ENCODE results near the gene DUSP19.
A peak's percentile ranks its signal among the peaks of the same experiment; 100 is the strongest.

DNA sequence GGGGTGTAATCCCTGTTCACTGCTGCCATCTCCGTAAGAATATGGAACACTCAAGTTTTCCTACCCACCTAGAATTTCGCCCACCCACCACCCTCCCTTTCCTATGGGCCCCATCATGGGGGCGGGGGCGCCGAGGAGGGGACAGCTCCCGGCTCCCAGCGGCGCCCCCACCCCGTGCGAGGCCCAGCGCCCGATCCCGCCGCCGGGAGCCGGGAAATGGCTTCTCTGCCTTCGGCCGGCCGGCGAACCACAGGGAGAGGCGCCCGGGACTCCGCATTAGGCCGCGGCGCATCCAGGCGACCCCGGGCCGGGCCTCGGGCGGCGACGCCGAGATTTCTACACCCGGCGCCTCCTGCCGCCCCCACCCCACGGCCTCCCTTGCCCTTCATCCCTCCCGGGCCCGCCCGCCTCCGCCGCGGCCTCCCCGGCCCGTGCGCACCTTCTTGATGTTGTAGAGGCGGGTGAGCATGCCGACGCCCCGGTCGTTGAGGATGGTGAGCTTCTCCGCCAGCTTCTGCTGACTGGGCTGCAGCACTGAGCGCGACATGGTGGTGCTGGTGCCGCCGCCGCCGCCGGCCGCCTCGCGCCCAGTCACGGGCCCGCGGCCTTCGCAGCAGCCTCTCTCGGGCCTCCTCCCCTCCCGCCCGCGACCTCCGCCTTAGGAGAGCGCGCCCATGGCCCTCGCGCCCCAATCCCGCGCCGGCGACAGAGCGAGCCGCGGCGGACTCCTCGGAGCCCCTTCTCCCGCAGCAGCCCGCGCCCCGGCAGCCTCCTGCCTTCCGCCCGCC, 40.8 kb upstream of the DUSP19 start:
- TF ChIP-seq, protein P1, sequence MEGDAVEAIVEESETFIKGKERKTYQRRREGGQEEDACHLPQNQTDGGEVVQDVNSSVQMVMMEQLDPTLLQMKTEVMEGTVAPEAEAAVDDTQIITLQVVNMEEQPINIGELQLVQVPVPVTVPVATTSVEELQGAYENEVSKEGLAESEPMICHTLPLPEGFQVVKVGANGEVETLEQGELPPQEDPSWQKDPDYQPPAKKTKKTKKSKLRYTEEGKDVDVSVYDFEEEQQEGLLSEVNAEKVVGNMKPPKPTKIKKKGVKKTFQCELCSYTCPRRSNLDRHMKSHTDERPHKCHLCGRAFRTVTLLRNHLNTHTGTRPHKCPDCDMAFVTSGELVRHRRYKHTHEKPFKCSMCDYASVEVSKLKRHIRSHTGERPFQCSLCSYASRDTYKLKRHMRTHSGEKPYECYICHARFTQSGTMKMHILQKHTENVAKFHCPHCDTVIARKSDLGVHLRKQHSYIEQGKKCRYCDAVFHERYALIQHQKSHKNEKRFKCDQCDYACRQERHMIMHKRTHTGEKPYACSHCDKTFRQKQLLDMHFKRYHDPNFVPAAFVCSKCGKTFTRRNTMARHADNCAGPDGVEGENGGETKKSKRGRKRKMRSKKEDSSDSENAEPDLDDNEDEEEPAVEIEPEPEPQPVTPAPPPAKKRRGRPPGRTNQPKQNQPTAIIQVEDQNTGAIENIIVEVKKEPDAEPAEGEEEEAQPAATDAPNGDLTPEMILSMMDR (conservative IDR thresholded peaks at IDR 0.05; ENCODE audit: low read depth, low read length): no peak
- TF ChIP-seq MXI1 (IDR thresholded peaks at IDR 0.05; ENCODE audit: borderline replicate concordance, low read depth, low read length) (no peak), RAD21 (IDR thresholded peaks at IDR 0.05; ENCODE audit: low read length) (no peak), POLR2A (IDR thresholded peaks at IDR 0.05; ENCODE audit: low read depth, low read length) (peak; percentile 47; the same call in 1 of the 2 replicates), FOS (IDR thresholded peaks at IDR 0.05; ENCODE audit: low read depth, low read length) (no peak), BHLHE40 (IDR thresholded peaks at IDR 0.05; ENCODE audit: low read depth, low read length) (no peak), MAFK (IDR thresholded peaks at IDR 0.05; ENCODE audit: low read depth, low read length) (no peak), SMC3 (IDR thresholded peaks at IDR 0.05; ENCODE audit: low read depth, low read length) (no peak), MAZ (IDR thresholded peaks at IDR 0.05; ENCODE audit: borderline replicate concordance, low read depth, low read length) (peak; percentile 67; the same call in 1 of the 2 replicates), CEBPB (IDR thresholded peaks at IDR 0.05; ENCODE audit: low read depth, low read length) (no peak), RCOR1 (IDR thresholded peaks at IDR 0.05; ENCODE audit: insufficient replicate concordance, low read length) (no peak)
- TF ChIP-seq, protein P2, sequence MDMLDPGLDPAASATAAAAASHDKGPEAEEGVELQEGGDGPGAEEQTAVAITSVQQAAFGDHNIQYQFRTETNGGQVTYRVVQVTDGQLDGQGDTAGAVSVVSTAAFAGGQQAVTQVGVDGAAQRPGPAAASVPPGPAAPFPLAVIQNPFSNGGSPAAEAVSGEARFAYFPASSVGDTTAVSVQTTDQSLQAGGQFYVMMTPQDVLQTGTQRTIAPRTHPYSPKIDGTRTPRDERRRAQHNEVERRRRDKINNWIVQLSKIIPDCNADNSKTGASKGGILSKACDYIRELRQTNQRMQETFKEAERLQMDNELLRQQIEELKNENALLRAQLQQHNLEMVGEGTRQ (IDR thresholded peaks at IDR 0.05; ENCODE audit: low read depth, low read length): no peak
